Panc1 (cell line): ENCODE results near the gene FAM83E. TPM values are rescaled to one million over a fixed set of nuclear protein-coding genes. Genes with fewer than 3 reads are reported as not detected.

ENCODE experiments used
- ATAC-seq: fragments of 200-7000 bp; cut with Tn5 transposase; 2 replicates; pipeline ENCODE4 v1.9.1; 2020; ENCODE audit warnings: mild to moderate bottlenecking, moderate library complexity
- BruUV-seq: library from RNA; stranded (reverse); fragments of 400-500 nt; replicated peaks from 2 replicates; lab custom pipeline; 2021; lab: Mats Ljungman, UMichigan
- CTCF ChIA-PET: fragments of 300-600 bp; sonication (Branson Sonifier 250); formaldehyde crosslinking; loops from one replicate; lab custom pipeline; 2022; ENCODE audit warnings: antibody characterized with exemption; lab: Charles Lee
- POLR2A ChIA-PET: fragments of 300-600 bp; sonication (Branson Sonifier 250); formaldehyde crosslinking; loops from one replicate; lab custom pipeline; 2022; ENCODE audit warnings: antibody characterized with exemption; lab: Charles Lee
- DNase-seq: peaks from one replicate; pipeline ENCODE4 v3.0.0-alpha.2; 2010; ENCODE audit warnings: low read depth, low spot score
- H3K27ac ChIP-seq: 2 replicates; pipeline ENCODE4 v1.5.1; 2011; ENCODE audit warnings: mild to moderate bottlenecking, low read length, inconsistent platforms
- H3K27me3 ChIP-seq: fragments of 200-500 bp; sonication (Bioruptor generic); 2 replicates; pipeline ENCODE4 v1.6.0; 2014; ENCODE audit warnings: low read length, inconsistent platforms; ENCODE audit not compliant: control insufficient read depth, insufficient read depth
- H3K36me3 ChIP-seq: fragments of 200-500 bp; sonication (Bioruptor generic); 2 replicates; pipeline ENCODE4 v1.5.1; 2014; ENCODE audit warnings: inconsistent platforms, mild to moderate bottlenecking, low read length, moderate library complexity; ENCODE audit not compliant: control insufficient read depth, insufficient read depth
- H3K4me1 ChIP-seq: 2 replicates; pipeline ENCODE4 v1.5.1; 2011; ENCODE audit warnings: inconsistent platforms, mild to moderate bottlenecking, low read length, moderate library complexity; ENCODE audit not compliant: control insufficient read depth, insufficient read depth
- H3K4me3 ChIP-seq, 2 experiments: 2 replicates each; pipeline ENCODE4 v1.5.1; 2011 to 2012; ENCODE audit warnings: low read depth in 2 of 2, low read length in 2 of 2, mild to moderate bottlenecking in 2 of 2, inconsistent platforms in 1 of 2, moderate library complexity in 1 of 2
- H3K9me3 ChIP-seq: fragments of 200-500 bp; sonication (Bioruptor generic); 2 replicates; pipeline ENCODE4 v1.5.1; 2014; ENCODE audit warnings: low read depth, mild to moderate bottlenecking, inconsistent platforms, low read length, moderate library complexity; ENCODE audit not compliant: control insufficient read depth, insufficient read depth
- POLR2AphosphoS5 ChIP-seq: IDR thresholded peaks from 2 replicates; pipeline ENCODE4 v1.6.1; 2012; ENCODE audit warnings: mild to moderate bottlenecking, low read depth, low read length, moderate library complexity
- SIN3A ChIP-seq: IDR thresholded peaks from 2 replicates; pipeline ENCODE4 v1.6.1; 2012; ENCODE audit warnings: low read depth, mild to moderate bottlenecking, low read length, moderate library complexity, borderline replicate concordance; ENCODE audit not compliant: insufficient read depth
- TCF7L2 ChIP-seq: IDR thresholded peaks from 2 replicates; pipeline ENCODE4 v1.6.1; 2011; ENCODE audit warnings: mild to moderate bottlenecking, low read depth, low read length, inconsistent platforms
- in situ Hi-C: cut with HindIII; loops from 2 replicates; pipeline ENCODE4 v1.10.0; 2016; ENCODE audit warnings: low sequenced_read_pairs, low pct_unique_long_range_greater_than_20kb
- intact Hi-C: fragments of 100-400 bp; cut with micrococcal nuclease; formaldehyde crosslinking; loops from one replicate; pipeline ENCODE4 v1.10.0; 2022; ENCODE audit not compliant: unreplicated experiment
- total RNA-seq: library from RNA; stranded (reverse); gene quantifications from one replicate; pipeline ENCODE4 v1.2.1, GENCODE V29; 2021; ENCODE audit not compliant: unreplicated experiment
- TF ChIP-seq, protein P1 (sequence below): fragments of 450-650 bp; IDR thresholded peaks from 2 replicates; pipeline ENCODE4 v1.5.1; 2017; ENCODE audit warnings: mild to moderate bottlenecking
- TF ChIP-seq, protein P2 (sequence below), 2 experiments: IDR thresholded peaks; 2 replicates each; pipeline ENCODE4 v1.6.1; 2011 to 2012; ENCODE audit warnings: low read depth in 2 of 2, control low read depth in 1 of 2, low read length in 1 of 2, mild to moderate bottlenecking in 1 of 2, moderate library complexity in 1 of 2; ENCODE audit not compliant: insufficient read depth in 1 of 2

The FAM83E gene
- total RNA-seq, 1 experiment from 2014 or later, result 1.0 TPM

GRCh38 chr19:48631225-48631624 is 16.3 kb upstream of the FAM83E start:
- TF ChIP-seq POLR2AphosphoS5, result no peak
- TF ChIP-seq, protein P1, sequence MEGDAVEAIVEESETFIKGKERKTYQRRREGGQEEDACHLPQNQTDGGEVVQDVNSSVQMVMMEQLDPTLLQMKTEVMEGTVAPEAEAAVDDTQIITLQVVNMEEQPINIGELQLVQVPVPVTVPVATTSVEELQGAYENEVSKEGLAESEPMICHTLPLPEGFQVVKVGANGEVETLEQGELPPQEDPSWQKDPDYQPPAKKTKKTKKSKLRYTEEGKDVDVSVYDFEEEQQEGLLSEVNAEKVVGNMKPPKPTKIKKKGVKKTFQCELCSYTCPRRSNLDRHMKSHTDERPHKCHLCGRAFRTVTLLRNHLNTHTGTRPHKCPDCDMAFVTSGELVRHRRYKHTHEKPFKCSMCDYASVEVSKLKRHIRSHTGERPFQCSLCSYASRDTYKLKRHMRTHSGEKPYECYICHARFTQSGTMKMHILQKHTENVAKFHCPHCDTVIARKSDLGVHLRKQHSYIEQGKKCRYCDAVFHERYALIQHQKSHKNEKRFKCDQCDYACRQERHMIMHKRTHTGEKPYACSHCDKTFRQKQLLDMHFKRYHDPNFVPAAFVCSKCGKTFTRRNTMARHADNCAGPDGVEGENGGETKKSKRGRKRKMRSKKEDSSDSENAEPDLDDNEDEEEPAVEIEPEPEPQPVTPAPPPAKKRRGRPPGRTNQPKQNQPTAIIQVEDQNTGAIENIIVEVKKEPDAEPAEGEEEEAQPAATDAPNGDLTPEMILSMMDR, result no peak
- TF ChIP-seq, protein P2, sequence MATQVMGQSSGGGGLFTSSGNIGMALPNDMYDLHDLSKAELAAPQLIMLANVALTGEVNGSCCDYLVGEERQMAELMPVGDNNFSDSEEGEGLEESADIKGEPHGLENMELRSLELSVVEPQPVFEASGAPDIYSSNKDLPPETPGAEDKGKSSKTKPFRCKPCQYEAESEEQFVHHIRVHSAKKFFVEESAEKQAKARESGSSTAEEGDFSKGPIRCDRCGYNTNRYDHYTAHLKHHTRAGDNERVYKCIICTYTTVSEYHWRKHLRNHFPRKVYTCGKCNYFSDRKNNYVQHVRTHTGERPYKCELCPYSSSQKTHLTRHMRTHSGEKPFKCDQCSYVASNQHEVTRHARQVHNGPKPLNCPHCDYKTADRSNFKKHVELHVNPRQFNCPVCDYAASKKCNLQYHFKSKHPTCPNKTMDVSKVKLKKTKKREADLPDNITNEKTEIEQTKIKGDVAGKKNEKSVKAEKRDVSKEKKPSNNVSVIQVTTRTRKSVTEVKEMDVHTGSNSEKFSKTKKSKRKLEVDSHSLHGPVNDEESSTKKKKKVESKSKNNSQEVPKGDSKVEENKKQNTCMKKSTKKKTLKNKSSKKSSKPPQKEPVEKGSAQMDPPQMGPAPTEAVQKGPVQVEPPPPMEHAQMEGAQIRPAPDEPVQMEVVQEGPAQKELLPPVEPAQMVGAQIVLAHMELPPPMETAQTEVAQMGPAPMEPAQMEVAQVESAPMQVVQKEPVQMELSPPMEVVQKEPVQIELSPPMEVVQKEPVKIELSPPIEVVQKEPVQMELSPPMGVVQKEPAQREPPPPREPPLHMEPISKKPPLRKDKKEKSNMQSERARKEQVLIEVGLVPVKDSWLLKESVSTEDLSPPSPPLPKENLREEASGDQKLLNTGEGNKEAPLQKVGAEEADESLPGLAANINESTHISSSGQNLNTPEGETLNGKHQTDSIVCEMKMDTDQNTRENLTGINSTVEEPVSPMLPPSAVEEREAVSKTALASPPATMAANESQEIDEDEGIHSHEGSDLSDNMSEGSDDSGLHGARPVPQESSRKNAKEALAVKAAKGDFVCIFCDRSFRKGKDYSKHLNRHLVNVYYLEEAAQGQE (IDR thresholded peaks at IDR 0.05; ENCODE audit: insufficient read depth in 1 of 2, low read depth in 2 of 2, low read length in 1 of 2), result no peak
- TF ChIP-seq TCF7L2, result no peak
- no peak for TF ChIP-seq SIN3A
- DNase-seq (no peak), ATAC-seq (no peak)
- H3K4me1 ChIP-seq, result peaks cover 23% of the 10 kb centered on the region
- ChIA-PET POLR2A (interaction anchor here (0.6 kb wide), 1 partner anchor 15 kb away, joined by 3 read pairs; no protein-coding TSS in a partner anchor), CTCF (no interaction called here)
- no peaks in the 10 kb centered on the region for H3K27me3 ChIP-seq
- intact Hi-C loops, result no loop called here
- H3K36me3 ChIP-seq, result no peaks in the 10 kb centered on the region
- no TSS peak for BruUV-seq
- no peak overlapping the region for H3K27ac ChIP-seq
- no peaks in the 10 kb centered on the region for H3K9me3 ChIP-seq
- no peak overlapping the region for H3K4me3 ChIP-seq
- in situ Hi-C loops, result no loop called here

DNA sequence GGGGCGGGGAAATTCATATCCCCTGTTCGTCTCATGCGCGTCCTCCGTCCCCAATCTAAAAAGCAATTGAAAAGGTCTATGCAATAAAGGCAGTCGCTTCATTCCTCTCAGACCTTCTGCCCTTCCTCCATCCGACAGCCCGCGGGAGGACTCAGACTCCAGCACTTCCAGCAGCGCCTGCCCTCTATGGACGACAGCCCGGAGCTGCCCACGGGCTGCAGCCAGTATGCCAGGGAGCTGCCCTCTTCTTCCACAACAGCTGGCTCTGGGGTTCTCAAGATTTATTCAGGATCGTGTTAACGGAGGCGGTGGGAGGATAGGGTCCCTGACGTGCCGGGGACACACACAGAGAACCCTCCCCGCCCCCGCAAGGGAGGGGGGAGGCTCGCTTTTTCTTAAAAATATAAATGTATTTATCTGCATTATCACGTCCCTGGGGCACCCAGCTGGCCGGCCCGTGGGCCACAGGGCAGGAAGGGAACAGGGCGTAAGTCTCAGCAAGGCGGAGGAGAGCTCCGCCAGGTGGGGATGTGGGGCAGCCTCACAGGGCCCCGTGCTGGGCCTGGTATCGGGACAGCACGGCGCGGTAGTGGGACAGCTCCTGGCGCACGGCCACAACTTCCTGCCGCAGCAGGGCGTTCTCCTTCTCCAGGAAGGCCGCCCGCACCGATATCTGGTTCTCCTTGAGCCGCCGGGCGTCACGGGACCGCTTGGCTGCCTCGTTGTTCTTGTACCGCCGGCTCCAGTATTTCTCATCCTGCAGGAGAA is 15.6 kb upstream of the FAM83E start:
- TF ChIP-seq, protein P1, result no peak
- TF ChIP-seq SIN3A (no peak), TCF7L2 (no peak), POLR2AphosphoS5 (no peak)
- TF ChIP-seq, protein P2 (IDR thresholded peaks at IDR 0.05; ENCODE audit: insufficient read depth in 1 of 2, low read depth in 2 of 2, low read length in 1 of 2), result no peak
- CTCF ChIA-PET, result no interaction called here

More for the DNA sequence above, 15.6 kb upstream of the FAM83E start:
- Histone ChIP-seq H3K27ac (no peak overlapping the region), H3K36me3 (no peaks in the 10 kb centered on the region), H3K9me3 (no peaks in the 10 kb centered on the region), H3K4me1 (peaks cover 23% of the 10 kb centered on the region), H3K27me3 (no peaks in the 10 kb centered on the region), H3K4me3 (no peak overlapping the region)
- intact Hi-C loops, result no loop called here
- in situ Hi-C loops, result no loop called here
- BruUV-seq, result no TSS peak
- ATAC-seq (no peak), DNase-seq (no peak)
- POLR2A ChIA-PET, result no interaction called here
